Measurements from ENCODE around the gene VRTN. TPM values are rescaled to one million over a fixed set of nuclear protein-coding genes. Genes with fewer than 3 reads are reported as not detected.

VRTN gene
- total RNA-seq, 1 experiment from 2014 or later = not detected

- no peaks in the 10 kb centered on the region; the same call in 1 of the 2 replicates for H3K27me3 ChIP-seq (replicated peaks)
- no peaks in the 10 kb centered on the region for H3K4me1 ChIP-seq (replicated peaks)
- H3K36me3 ChIP-seq = no peaks in the 10 kb centered on the region
- no peak overlapping the region for H3K27ac ChIP-seq
- DNase-seq (ENCODE audit: low read depth in 1 of 2, low spot score in 2 of 2) = no peak
- H3K9me3 ChIP-seq (replicated peaks) = no peaks in the 10 kb centered on the region
- H3K4me3 ChIP-seq = no peak overlapping the region
Measured at GRCh38 chr14:74407801-74408154, 59.5 kb downstream of the VRTN start.

GRCh38 chr14:74408870-74409269 is 60.6 kb downstream of the VRTN start:
- DNase-seq (ENCODE audit: low read depth in 1 of 2, low spot score in 2 of 2) = no peak
- Histone ChIP-seq H3K27ac (no peak overlapping the region), H3K36me3 (no peaks in the 10 kb centered on the region), H3K4me1 (replicated peaks) (no peaks in the 10 kb centered on the region), H3K4me3 (no peak overlapping the region), H3K9me3 (replicated peaks) (no peaks in the 10 kb centered on the region), H3K27me3 (replicated peaks) (no peaks in the 10 kb centered on the region; the same call in none of the 2 replicates)

GRCh38 chr14:74409441-74409840 is 61.2 kb downstream of the VRTN start:
- no peaks in the 10 kb centered on the region for H3K36me3 ChIP-seq
- no peak for DNase-seq (ENCODE audit: low read depth in 1 of 2, low spot score in 2 of 2)
- no peak overlapping the region for H3K27ac ChIP-seq
- H3K27me3 ChIP-seq (replicated peaks) = peaks cover 1% of the 10 kb centered on the region
- H3K4me3 ChIP-seq = no peak overlapping the region
- H3K9me3 ChIP-seq (replicated peaks) = no peaks in the 10 kb centered on the region
- H3K4me1 ChIP-seq (replicated peaks) = no peaks in the 10 kb centered on the region

Other genes starting within 250 kb of the VRTN start
- gene VSX2, start 109.0 kb upstream of the VRTN start, total RNA-seq (2014; rRNA removed; shearing (Covaris generic)) = not detected in 2 replicates
- gene ABCD4, start 45.5 kb upstream of the VRTN start, total RNA-seq (2014; rRNA removed; shearing (Covaris generic)) = 11.1 and 12.3 TPM in 2 replicates
- not detected in 2 replicates for gene SYNDIG1L, start 77.7 kb downstream of the VRTN start, total RNA-seq (2014; rRNA removed; shearing (Covaris generic))
- gene NPC2, start 144.8 kb downstream of the VRTN start, total RNA-seq (2014; rRNA removed; shearing (Covaris generic)) = 110 and 139 TPM in 2 replicates
- gene ISCA2, start 145.3 kb downstream of the VRTN start, total RNA-seq (2014; rRNA removed; shearing (Covaris generic)) = 9.2 and 29.5 TPM in 2 replicates